SK-N-SH treated with all-trans-retinoic acid at 6 μM for 48 hours (cell line): ENCODE results near the gene LMF2.

ENCODE experiments used
- ATAC-seq: fragments of 200-7000 bp; cut with Tn5 transposase; 3 replicates; pipeline ENCODE4 v1.9.1; 2020; ENCODE audit warnings: mild to moderate bottlenecking, moderate library complexity
- BACH2 ChIP-seq: fragments of 250-450 bp; sonication (Bioruptor Pico); IDR thresholded peaks from 2 replicates; pipeline ENCODE4 v1.9.0; 2021; ENCODE audit warnings: mild to moderate bottlenecking, borderline replicate concordance
- CSDC2 ChIP-seq: fragments of 250-450 bp; sonication (Bioruptor Pico); IDR thresholded peaks from 2 replicates; pipeline ENCODE4 v1.5.0; 2020; ENCODE audit warnings: mild to moderate bottlenecking, moderate library complexity
- ESRRG ChIP-seq: fragments of 250-450 bp; sonication (Bioruptor Pico); IDR thresholded peaks from 2 replicates; pipeline ENCODE4 v1.6.1; 2021; ENCODE audit warnings: mild to moderate bottlenecking
- GLIS3 ChIP-seq: fragments of 250-450 bp; sonication (Bioruptor Pico); IDR thresholded peaks from 2 replicates; pipeline ENCODE4 v1.5.0; 2020; ENCODE audit warnings: mild to moderate bottlenecking, moderate library complexity
- ISL1 ChIP-seq: fragments of 250-450 bp; sonication (Bioruptor Pico); IDR thresholded peaks from 2 replicates; pipeline ENCODE4 v2.1.2; 2022; ENCODE audit warnings: mild to moderate bottlenecking, moderate library complexity
- PATZ1 ChIP-seq: fragments of 250-450 bp; sonication (Bioruptor Pico); IDR thresholded peaks from 2 replicates; pipeline ENCODE4 v1.8.0; 2020; ENCODE audit warnings: mild to moderate bottlenecking, moderate library complexity, borderline replicate concordance
- RARB ChIP-seq: fragments of 250-450 bp; sonication (Bioruptor Pico); IDR thresholded peaks from 2 replicates; pipeline ENCODE4 v1.8.0; 2021; ENCODE audit warnings: mild to moderate bottlenecking, moderate library complexity
- SNAI2 ChIP-seq: fragments of 250-450 bp; sonication (Bioruptor Pico); IDR thresholded peaks from 2 replicates; pipeline ENCODE4 v1.5.0; 2020; ENCODE audit warnings: mild to moderate bottlenecking, moderate library complexity
- TOX ChIP-seq: fragments of 250-450 bp; sonication (Bioruptor Pico); IDR thresholded peaks from 2 replicates; pipeline ENCODE4 v1.8.0; 2021; ENCODE audit warnings: mild to moderate bottlenecking, moderate library complexity, borderline replicate concordance
- TSHZ2 ChIP-seq: fragments of 250-450 bp; sonication (Bioruptor Pico); IDR thresholded peaks from 2 replicates; pipeline ENCODE4 v1.5.0; 2020; ENCODE audit warnings: mild to moderate bottlenecking, moderate library complexity
- ZC3H10 ChIP-seq: fragments of 250-450 bp; sonication (Bioruptor Pico); IDR thresholded peaks from 2 replicates; pipeline ENCODE4 v1.5.1; 2021; ENCODE audit warnings: mild to moderate bottlenecking, moderate library complexity
- ZFP3 ChIP-seq: fragments of 250-450 bp; sonication (Bioruptor Pico); IDR thresholded peaks from 2 replicates; pipeline ENCODE4 v1.5.0; 2020; ENCODE audit warnings: mild to moderate bottlenecking, moderate library complexity
- ZFP30 ChIP-seq: fragments of 450-650 bp; formaldehyde crosslinking; IDR thresholded peaks from 2 replicates; pipeline ENCODE4 v1.5.0; 2022; ENCODE audit warnings: mild to moderate bottlenecking, moderate library complexity
- ZNF565 ChIP-seq: fragments of 450-650 bp; formaldehyde crosslinking; conservative IDR thresholded peaks from 2 replicates; pipeline ENCODE4 v1.5.0; 2020; ENCODE audit warnings: low read depth, mild to moderate bottlenecking, moderate library complexity
- ZNF70 ChIP-seq: fragments of 450-650 bp; formaldehyde crosslinking; IDR thresholded peaks from 2 replicates; pipeline ENCODE4 v1.5.0; 2020; ENCODE audit warnings: mild to moderate bottlenecking, moderate library complexity
- ZNF8 ChIP-seq: fragments of 450-650 bp; formaldehyde crosslinking; IDR thresholded peaks from 2 replicates; pipeline ENCODE4 v1.5.0; 2020; ENCODE audit warnings: mild to moderate bottlenecking, moderate library complexity
- TF ChIP-seq, protein P1 (sequence below): fragments of 250-450 bp; sonication (Bioruptor Pico); IDR thresholded peaks from 2 replicates; pipeline ENCODE4 v1.5.1; 2021; ENCODE audit warnings: mild to moderate bottlenecking, moderate library complexity

The LMF2 gene

DNA sequence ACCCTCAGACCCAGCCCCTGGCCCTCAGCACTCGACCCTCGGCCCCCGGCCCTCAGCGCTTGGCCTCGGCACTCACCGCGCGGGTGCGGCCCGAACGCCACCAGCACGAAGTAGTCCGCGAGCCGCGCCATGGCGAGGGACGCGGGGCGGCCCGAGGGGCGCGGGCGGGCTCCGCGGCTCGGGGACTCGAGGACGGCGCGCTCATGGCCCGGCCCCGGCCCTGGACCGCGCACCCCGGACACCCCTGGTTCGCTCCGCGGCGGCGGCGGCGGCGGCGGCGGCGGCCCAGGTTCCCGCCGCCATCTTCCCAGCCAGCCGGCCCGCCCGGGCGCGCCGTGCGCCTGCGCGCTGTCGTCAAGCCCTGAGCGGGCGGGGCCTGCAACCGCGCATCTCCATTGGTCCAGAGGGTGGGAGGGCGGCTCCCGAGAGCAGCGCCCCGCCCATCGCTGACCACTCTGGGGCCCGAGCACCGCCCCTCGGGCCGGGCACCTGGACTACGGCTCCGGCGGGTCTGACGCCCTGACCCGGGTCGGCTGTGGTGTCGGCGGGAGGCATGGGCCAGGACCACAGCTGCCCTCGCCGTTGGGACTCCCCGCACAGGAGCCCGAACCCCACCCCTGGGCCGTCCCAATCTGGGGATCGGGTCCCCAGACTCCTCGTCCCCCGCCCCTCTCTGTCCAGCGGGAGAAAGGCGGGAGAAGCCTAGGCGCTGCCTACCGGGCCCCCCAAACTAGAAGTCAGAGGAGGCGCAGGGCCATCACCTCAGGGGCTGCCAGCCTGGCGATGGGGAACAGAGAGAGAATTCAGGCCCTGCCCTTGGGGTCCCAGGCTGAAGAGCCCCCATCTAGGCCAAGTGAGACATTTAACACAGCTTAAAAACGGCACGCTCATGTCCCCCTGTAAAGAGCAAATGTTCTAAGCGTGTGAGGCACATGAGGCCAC lies 32.5 kb downstream of the LMF2 start, which contains the start of gene SBF1:
SBF1 (minus strand) TSS at position 326 of the 942 bp plus-strand sequence; CDS start at position 131, 195 bp downstream.
- ATAC-seq, result peak; percentile 94
- TF ChIP-seq BACH2 (CRISPR knock-in tag), result no peak
- TF ChIP-seq PATZ1 (CRISPR knock-in tag), result no peak
- TF ChIP-seq TSHZ2 (CRISPR knock-in tag), result no peak
- TF ChIP-seq GLIS3 (CRISPR knock-in tag), result no peak
- no peak for TF ChIP-seq TOX (CRISPR knock-in tag)
- no peak for TF ChIP-seq SNAI2 (CRISPR knock-in tag)
- no peak for TF ChIP-seq ISL1 (CRISPR knock-in tag)
- no peak for TF ChIP-seq ZNF565 (CRISPR knock-in tag)

- peak; percentile 95 for TF ChIP-seq ZNF70 (CRISPR knock-in tag)
- TF ChIP-seq RARB (CRISPR knock-in tag), result no peak
Observed at GRCh38 chr22:50473855-50474671, 33.4 kb downstream of the LMF2 start.

GRCh38 chr22:50473088-50473487 lies 34.4 kb downstream of the LMF2 start:
- ATAC-seq, result no peak
- TF ChIP-seq, protein P1, sequence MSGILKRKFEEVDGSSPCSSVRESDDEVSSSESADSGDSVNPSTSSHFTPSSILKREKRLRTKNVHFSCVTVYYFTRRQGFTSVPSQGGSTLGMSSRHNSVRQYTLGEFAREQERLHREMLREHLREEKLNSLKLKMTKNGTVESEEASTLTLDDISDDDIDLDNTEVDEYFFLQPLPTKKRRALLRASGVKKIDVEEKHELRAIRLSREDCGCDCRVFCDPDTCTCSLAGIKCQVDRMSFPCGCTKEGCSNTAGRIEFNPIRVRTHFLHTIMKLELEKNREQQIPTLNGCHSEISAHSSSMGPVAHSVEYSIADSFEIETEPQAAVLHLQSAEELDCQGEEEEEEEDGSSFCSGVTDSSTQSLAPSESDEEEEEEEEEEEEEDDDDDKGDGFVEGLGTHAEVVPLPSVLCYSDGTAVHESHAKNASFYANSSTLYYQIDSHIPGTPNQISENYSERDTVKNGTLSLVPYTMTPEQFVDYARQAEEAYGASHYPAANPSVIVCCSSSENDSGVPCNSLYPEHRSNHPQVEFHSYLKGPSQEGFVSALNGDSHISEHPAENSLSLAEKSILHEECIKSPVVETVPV (CRISPR knock-in tag), result no peak
- TF ChIP-seq ZC3H10 (CRISPR knock-in tag) (no peak), ZFP30 (CRISPR knock-in tag) (no peak), ESRRG (no peak), ISL1 (CRISPR knock-in tag) (no peak), ZNF70 (CRISPR knock-in tag) (no peak), CSDC2 (CRISPR knock-in tag) (no peak), ZNF565 (CRISPR knock-in tag) (no peak), RARB (CRISPR knock-in tag) (no peak), ZFP3 (CRISPR knock-in tag) (no peak), ZNF8 (CRISPR knock-in tag) (no peak), SNAI2 (CRISPR knock-in tag) (no peak), TSHZ2 (CRISPR knock-in tag) (no peak)
- TF ChIP-seq, all 23 proteins: peak for 0

More at GRCh38 chr22:50473855-50474671, 33.4 kb downstream of the LMF2 start:
- ATAC-seq, result peak; percentile 66
